ENCODE data around the gene CD101. TPM values are rescaled to one million over a fixed set of nuclear protein-coding genes. Genes with fewer than 3 reads are reported as not detected.

Gene CD101
- total RNA-seq, 1 experiment from 2014 or later: 1.8 TPM

DNA sequence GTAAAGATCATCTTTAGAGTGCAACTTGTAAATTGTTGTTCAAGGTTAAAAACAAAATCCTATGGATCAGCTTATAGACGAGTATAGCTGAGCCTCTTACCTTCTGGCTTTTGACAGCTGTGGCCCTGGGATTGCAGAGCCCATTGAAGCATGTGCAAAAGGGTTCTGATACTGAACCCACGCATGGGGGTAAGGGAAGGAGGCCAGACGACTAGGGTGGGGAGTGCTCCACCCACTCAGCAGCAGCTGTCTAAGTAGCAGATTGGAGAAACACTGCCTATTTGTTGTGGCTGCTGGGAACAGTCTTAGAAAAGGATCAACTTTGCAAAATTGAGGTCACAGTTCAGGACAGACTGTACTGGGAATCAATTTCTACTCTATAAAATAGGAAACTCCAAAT lies 16.1 kb downstream of the CD101 start:
- no peak overlapping the region for H3K4ac ChIP-seq (ENCODE audit: low read depth, low read length)
- Mint-ChIP-seq H3K4me3 (no peak overlapping the region), H3K36me3 (ENCODE audit: insufficient read depth in 1 of 3, low read depth in 3 of 3) (no peaks in the 10 kb centered on the region), H3K27ac (no peak overlapping the region), H3K4me1 (peaks cover 6 to 9% of the 10 kb centered on the region in 2 experiments), H3K9me3 (no peaks in the 10 kb centered on the region), H3K27me3 (ENCODE audit: low read depth) (no peaks in the 10 kb centered on the region)
- H4K91ac ChIP-seq (ENCODE audit: insufficient read length, low read depth, low read length): no peak overlapping the region
- H3K23ac ChIP-seq (ENCODE audit: insufficient read length, low read depth, low read length): no peak overlapping the region
- H2BK20ac ChIP-seq (ENCODE audit: low read depth, low read length, poor library complexity, severe bottlenecking): no peak overlapping the region
- no CpG with 5 or more reads among the region's 3 CpGs for WGBS (ENCODE audit: extremely low coverage, insufficient read length, low lambda C conversion rate)
- no peak overlapping the region for H2AK5ac ChIP-seq (ENCODE audit: insufficient read length, low read length)
- no peak overlapping the region for H4K5ac ChIP-seq (ENCODE audit: insufficient read length, low read depth, low read length)
- no peak for TF ChIP-seq CTCF (conservative IDR thresholded peaks at IDR 0.05)
- no peaks in the 10 kb centered on the region for H3K23me2 ChIP-seq (ENCODE audit: insufficient read length, low read depth, low read length, poor library complexity, severe bottlenecking)
- H2BK15ac ChIP-seq (ENCODE audit: low read depth, low read length): no peak overlapping the region
- H2BK5ac ChIP-seq (ENCODE audit: insufficient read length, low read length): no peak overlapping the region
- no peaks in the 10 kb centered on the region for H3K4me1 ChIP-seq (ENCODE audit: insufficient read depth, low read length)
- no peak for DNase-seq
- H3K9me3 ChIP-seq (ENCODE audit: control insufficient read depth, low read depth, low read length): no peaks in the 10 kb centered on the region
- no peak overlapping the region for H2AFZ ChIP-seq (ENCODE audit: low read length)
- no peak overlapping the region for H3K27ac ChIP-seq (ENCODE audit: insufficient read length, low read depth, low read length)
- H3K56ac ChIP-seq (ENCODE audit: insufficient read length, low read depth, low read length): no peak overlapping the region
- no peak overlapping the region for H3T11ph ChIP-seq (ENCODE audit: low read length)
- no peak overlapping the region for H3K4me2 ChIP-seq (ENCODE audit: insufficient read depth, insufficient read length, low read length)
- no peak overlapping the region for H3K18ac ChIP-seq (ENCODE audit: insufficient read length, low read depth, low read length)
- H2BK120ac ChIP-seq (ENCODE audit: low read depth, low read length, poor library complexity, severe bottlenecking): no peak overlapping the region
- no peak overlapping the region for H3K14ac ChIP-seq (ENCODE audit: insufficient read depth, low read length)
- H4K8ac ChIP-seq (replicated peaks; ENCODE audit: insufficient read length, low read depth, low read length): no peak overlapping the region
- H3K79me1 ChIP-seq (ENCODE audit: insufficient read depth, low read depth, low read length, poor library complexity, severe bottlenecking): no peaks in the 10 kb centered on the region
- H4K20me1 ChIP-seq (ENCODE audit: control insufficient read depth, insufficient read depth, insufficient read length): no peaks in the 10 kb centered on the region
- H3K27me3 ChIP-seq (ENCODE audit: insufficient read depth, low read length): no peaks in the 10 kb centered on the region
- H3K79me2 ChIP-seq (ENCODE audit: insufficient read depth, low read length): no peaks in the 10 kb centered on the region
- H3K9ac ChIP-seq (ENCODE audit: extremely low read depth, insufficient read length, low read length): no peak overlapping the region
- no peak overlapping the region for H2BK12ac ChIP-seq (ENCODE audit: insufficient read length, low read depth, low read length)

Measured in H9 (cell line).